SK-N-MC (cell line): Measurements from ENCODE around the gene TCF12.

Experiments used
- EZH2 ChIP-seq: fragments of 200-600 bp; sonication (generic); IDR thresholded peaks from one replicate; pipeline ENCODE4 v1.6.1; 2017; ENCODE audit warnings: antibody characterized with exemption
- FOXP2 ChIP-seq: optimal IDR thresholded peaks from 2 replicates; pipeline ENCODE3; 2011; ENCODE audit warnings: mild to moderate bottlenecking, moderate library complexity; ENCODE audit not compliant: insufficient read depth; ENCODE audit errors: extremely low read length, control extremely low read depth
- POLR2AphosphoS5 ChIP-seq: IDR thresholded peaks from 2 replicates; pipeline ENCODE4 v1.6.1; 2012; ENCODE audit warnings: mild to moderate bottlenecking, low read depth, low read length, borderline replicate concordance

DNA sequence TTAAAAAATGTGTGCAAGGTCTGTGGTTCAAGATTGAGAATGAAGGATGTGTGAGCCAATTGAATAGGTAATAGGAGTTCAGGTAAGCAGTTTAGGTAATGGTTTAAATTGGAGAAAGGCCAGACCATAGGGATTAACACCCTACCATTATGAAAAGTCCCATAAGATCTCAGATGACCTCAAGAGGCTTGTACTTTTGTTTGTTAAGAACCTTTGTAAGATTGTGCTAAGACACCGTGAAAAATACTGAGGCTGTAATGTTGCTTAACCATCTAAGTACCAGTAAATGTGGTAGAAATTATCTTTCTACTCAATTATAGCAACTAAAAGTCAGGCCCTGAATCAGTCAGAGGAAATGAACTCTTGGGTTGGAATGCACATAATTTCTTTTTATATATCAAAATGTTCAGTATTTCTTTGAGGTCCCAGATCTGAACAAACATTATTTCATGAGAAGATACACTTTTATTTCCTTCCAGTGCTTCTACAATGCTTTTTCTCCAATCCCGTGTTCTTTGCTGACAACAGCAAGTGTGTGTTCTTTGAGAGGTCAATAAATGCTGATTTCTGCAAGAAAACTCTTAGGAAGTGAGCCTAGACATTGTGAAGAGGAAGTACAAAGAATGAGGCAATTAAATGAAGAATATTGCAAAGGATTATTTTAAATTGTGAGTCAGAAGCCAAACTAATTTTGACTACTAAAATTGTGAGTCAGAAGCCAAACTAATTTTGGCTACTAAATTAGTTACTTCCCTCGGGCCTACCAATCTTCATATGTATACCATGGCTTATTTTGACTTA, 66.4 kb downstream of the TCF12 start:
- TF ChIP-seq FOXP2 (no peak), EZH2 (no peak), POLR2AphosphoS5 (peak; percentile 72; the same call in 1 of the 2 replicates)
